NB4 (cell line): ENCODE results near the gene FBXO31.

Source experiments
- MAX ChIP-seq: IDR thresholded peaks from 2 replicates; pipeline ENCODE4 v1.6.1; 2011; ENCODE audit warnings: low read depth, low read length
- MYC ChIP-seq: IDR thresholded peaks from 2 replicates; pipeline ENCODE4 v1.6.1; 2011; ENCODE audit warnings: low read depth, low read length
- POLR2A ChIP-seq: IDR thresholded peaks from 2 replicates; pipeline ENCODE4 v1.6.1; 2011; ENCODE audit warnings: mild to moderate bottlenecking; ENCODE audit not compliant: insufficient read length; ENCODE audit errors: extremely low read depth
- TF ChIP-seq, protein P1 (sequence below): IDR thresholded peaks from one replicate; pipeline ENCODE4 v1.5.1; 2012; ENCODE audit warnings: low read depth, low read length

DNA sequence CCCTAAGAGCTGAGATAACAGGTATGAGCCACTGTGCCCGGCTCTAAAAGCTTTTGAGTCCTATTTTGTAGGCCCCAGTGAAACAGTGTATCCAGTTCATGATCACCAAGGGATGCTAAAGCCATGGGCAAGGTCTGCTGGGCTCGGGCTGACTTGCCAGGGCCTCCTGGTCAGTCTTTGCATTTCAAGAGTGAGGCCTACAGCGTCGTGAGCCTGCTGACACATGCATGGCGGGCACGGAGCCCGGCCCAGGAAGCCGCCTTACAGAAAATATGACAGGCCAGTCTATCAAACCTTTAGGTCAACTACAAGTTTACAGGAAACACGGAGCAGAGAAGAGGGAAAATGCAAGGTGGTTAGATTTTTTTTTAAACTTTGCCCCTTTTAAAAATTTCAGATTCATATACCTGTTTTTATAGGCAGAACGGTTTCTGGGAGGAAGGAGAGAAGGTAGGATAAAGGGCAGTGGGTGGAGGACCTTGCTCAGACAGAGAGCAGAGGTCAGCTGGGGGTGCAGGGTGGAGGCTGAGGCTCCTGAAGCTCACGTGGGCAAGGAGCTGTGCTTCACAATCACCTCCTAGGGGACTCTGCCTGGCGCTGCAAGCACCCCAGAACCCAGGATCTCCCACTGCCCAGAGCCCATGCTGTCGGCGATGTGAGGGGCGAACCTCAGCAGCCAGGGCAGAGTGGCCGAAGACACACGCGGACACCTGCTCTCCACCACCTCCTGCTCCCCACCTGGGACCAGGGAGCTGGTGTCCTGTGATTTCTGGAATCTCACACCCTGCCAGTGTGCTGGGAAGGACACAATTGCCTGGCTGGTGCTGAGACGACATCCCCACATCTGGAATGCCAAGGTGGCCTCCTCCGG, 87.7 kb downstream of the FBXO31 start:
- TF ChIP-seq, protein P1, sequence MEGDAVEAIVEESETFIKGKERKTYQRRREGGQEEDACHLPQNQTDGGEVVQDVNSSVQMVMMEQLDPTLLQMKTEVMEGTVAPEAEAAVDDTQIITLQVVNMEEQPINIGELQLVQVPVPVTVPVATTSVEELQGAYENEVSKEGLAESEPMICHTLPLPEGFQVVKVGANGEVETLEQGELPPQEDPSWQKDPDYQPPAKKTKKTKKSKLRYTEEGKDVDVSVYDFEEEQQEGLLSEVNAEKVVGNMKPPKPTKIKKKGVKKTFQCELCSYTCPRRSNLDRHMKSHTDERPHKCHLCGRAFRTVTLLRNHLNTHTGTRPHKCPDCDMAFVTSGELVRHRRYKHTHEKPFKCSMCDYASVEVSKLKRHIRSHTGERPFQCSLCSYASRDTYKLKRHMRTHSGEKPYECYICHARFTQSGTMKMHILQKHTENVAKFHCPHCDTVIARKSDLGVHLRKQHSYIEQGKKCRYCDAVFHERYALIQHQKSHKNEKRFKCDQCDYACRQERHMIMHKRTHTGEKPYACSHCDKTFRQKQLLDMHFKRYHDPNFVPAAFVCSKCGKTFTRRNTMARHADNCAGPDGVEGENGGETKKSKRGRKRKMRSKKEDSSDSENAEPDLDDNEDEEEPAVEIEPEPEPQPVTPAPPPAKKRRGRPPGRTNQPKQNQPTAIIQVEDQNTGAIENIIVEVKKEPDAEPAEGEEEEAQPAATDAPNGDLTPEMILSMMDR, result no peak
- TF ChIP-seq MAX (no peak), POLR2A (no peak), MYC (no peak)
